Measurements from ENCODE around the gene KIAA1217. TPM values are rescaled to one million over a fixed set of nuclear protein-coding genes. Genes with fewer than 3 reads are reported as not detected.

The KIAA1217 gene
- polyA plus RNA-seq, 1 donor from 2014 or later, result 0.22 TPM

GRCh38 chr10:24479806-24480205, 270.9 kb downstream of the KIAA1217 start:
- Histone ChIP-seq H4K20me1 (ENCODE audit: insufficient read depth) (no peaks in the 10 kb centered on the region), H3K27me3 (ENCODE audit: insufficient read depth, low read depth, low read length) (no peaks in the 10 kb centered on the region), H3K36me3 (ENCODE audit: insufficient read depth, low read length) (no peaks in the 10 kb centered on the region), H3K9me2 (ENCODE audit: insufficient read depth, low read length) (no peaks in the 10 kb centered on the region), H3F3A (ENCODE audit: insufficient read depth, low read length, poor library complexity, severe bottlenecking) (no peaks in the 10 kb centered on the region), H3K9ac (ENCODE audit: low read length) (no peak overlapping the region), H3K9me3 (ENCODE audit: low read length) (no peaks in the 10 kb centered on the region), H2AFZ (ENCODE audit: low read depth, low read length) (no peak overlapping the region), H3K27ac (ENCODE audit: low read length) (no peak overlapping the region), H3K4me3 (ENCODE audit: low read length) (no peak overlapping the region), H3K79me2 (replicated peaks; ENCODE audit: insufficient read depth, low read length) (no peaks in the 10 kb centered on the region), H3K4me2 (ENCODE audit: low read length) (no peak overlapping the region)
- TF ChIP-seq EP300 (conservative IDR thresholded peaks at IDR 0.05; ENCODE audit: poor library complexity, severe bottlenecking) (no peak), RAD21 (conservative IDR thresholded peaks at IDR 0.05) (no peak), TAF1 (IDR thresholded peaks at IDR 0.05; ENCODE audit: low read depth) (no peak), MXI1 (conservative IDR thresholded peaks at IDR 0.05; ENCODE audit: poor library complexity, severe bottlenecking) (no peak), CTCF (IDR thresholded peaks at IDR 0.05; ENCODE audit: poor library complexity, severe bottlenecking) (no peak), SMC3 (conservative IDR thresholded peaks at IDR 0.05; ENCODE audit: poor library complexity) (no peak)

GRCh38 chr10:24480447-24480846, 271.5 kb downstream of the KIAA1217 start:
- H3K9me2 ChIP-seq (ENCODE audit: insufficient read depth, low read length), result no peaks in the 10 kb centered on the region
- H3K27me3 ChIP-seq (ENCODE audit: insufficient read depth, low read depth, low read length), result no peaks in the 10 kb centered on the region
- no peaks in the 10 kb centered on the region for H3F3A ChIP-seq (ENCODE audit: insufficient read depth, low read length, poor library complexity, severe bottlenecking)
- no peak overlapping the region for H3K9ac ChIP-seq (ENCODE audit: low read length)
- H3K4me2 ChIP-seq (ENCODE audit: low read length), result no peak overlapping the region
- no peak overlapping the region for H3K4me3 ChIP-seq (ENCODE audit: low read length)
- H2AFZ ChIP-seq (ENCODE audit: low read depth, low read length), result no peak overlapping the region
- no peaks in the 10 kb centered on the region for H3K9me3 ChIP-seq (ENCODE audit: low read length)
- no peak overlapping the region for H3K27ac ChIP-seq (ENCODE audit: low read length)
- no peaks in the 10 kb centered on the region for H3K79me2 ChIP-seq (replicated peaks; ENCODE audit: insufficient read depth, low read length)
- H3K36me3 ChIP-seq (ENCODE audit: insufficient read depth, low read length), result no peaks in the 10 kb centered on the region
- H4K20me1 ChIP-seq (ENCODE audit: insufficient read depth), result no peaks in the 10 kb centered on the region
- TF ChIP-seq CTCF (IDR thresholded peaks at IDR 0.05; ENCODE audit: poor library complexity, severe bottlenecking) (no peak), EP300 (conservative IDR thresholded peaks at IDR 0.05; ENCODE audit: poor library complexity, severe bottlenecking) (no peak), MXI1 (conservative IDR thresholded peaks at IDR 0.05; ENCODE audit: poor library complexity, severe bottlenecking) (no peak), POLR2AphosphoS5 (IDR thresholded peaks at IDR 0.05) (no peak), RAD21 (conservative IDR thresholded peaks at IDR 0.05) (no peak), REST (IDR thresholded peaks at IDR 0.05; ENCODE audit: borderline replicate concordance) (no peak), SMC3 (conservative IDR thresholded peaks at IDR 0.05; ENCODE audit: poor library complexity) (no peak), EZH2 (IDR thresholded peaks at IDR 0.05; ENCODE audit: borderline replicate concordance, insufficient read depth, low read length, poor library complexity, severe bottlenecking) (no peak), TAF1 (IDR thresholded peaks at IDR 0.05; ENCODE audit: low read depth) (no peak)
